Liver (tissue), 9 donors: ENCODE data around the gene ANAPC16. TPM values are rescaled to one million over a fixed set of nuclear protein-coding genes. Genes with fewer than 3 reads are reported as not detected.
"Not testable (repeated sequence)": the region's sequence is repeated elsewhere in the genome, so short reads cannot be mapped to it uniquely, and the experiment has no call there.

Experiments
- DNase-seq: peaks from one replicate; pipeline ENCODE4 v3.0.0-alpha.2; 2017; ENCODE audit warnings: low spot score
- H3K27ac ChIP-seq, 2 donors: one replicate each; pipeline ENCODE4 v1.7.0; 2013; ENCODE audit warnings: inconsistent platforms in 2 of 2, low read length in 2 of 2, control low read depth in 1 of 2, low read depth in 1 of 2, mild to moderate bottlenecking in 1 of 2
- H3K27me3 ChIP-seq, 4 donors: one replicate each; pipeline versions ENCODE4 v1.6.1 to v1.7.0; 2013; ENCODE audit warnings: low read length in 3 of 4, inconsistent platforms in 1 of 4, mild to moderate bottlenecking in 1 of 4, moderate library complexity in 1 of 4; ENCODE audit not compliant: control insufficient read depth in 4 of 4, insufficient read depth in 4 of 4
- H3K36me3 ChIP-seq, 4 donors: one replicate each; pipeline versions ENCODE4 v1.6.1 to v1.7.0; 2013; ENCODE audit warnings: low read length in 3 of 4, mild to moderate bottlenecking in 3 of 4, low read depth in 1 of 4, moderate library complexity in 1 of 4; ENCODE audit not compliant: control insufficient read depth in 4 of 4, insufficient read depth in 3 of 4
- H3K4me1 ChIP-seq, 4 donors: one replicate each; pipeline versions ENCODE4 v1.6.1 to v1.7.0; 2013; ENCODE audit warnings: low read length in 3 of 4, mild to moderate bottlenecking in 3 of 4, moderate library complexity in 1 of 4; ENCODE audit not compliant: control insufficient read depth in 4 of 4, insufficient read depth in 4 of 4
- H3K4me3 ChIP-seq, 3 donors: one replicate each; pipeline versions ENCODE4 v1.6.1 to v1.7.0; 2013; ENCODE audit warnings: low read length in 3 of 3, control low read depth in 1 of 3, low read depth in 1 of 3, mild to moderate bottlenecking in 1 of 3
- H3K9ac ChIP-seq, 2 donors: one replicate each; pipeline ENCODE4 v1.7.0; 2013; ENCODE audit warnings: low read length in 2 of 2, mild to moderate bottlenecking in 2 of 2, moderate library complexity in 2 of 2, control low read depth in 1 of 2, low read depth in 1 of 2
- H3K9me3 ChIP-seq, 4 donors: one replicate each; pipeline versions ENCODE4 v1.6.1 to v1.7.0; 2013; ENCODE audit warnings: low read length in 3 of 4; ENCODE audit not compliant: control insufficient read depth in 4 of 4
- ATF3 ChIP-seq: IDR thresholded peaks from 2 replicates; pipeline ENCODE4 v1.6.1; 2016; ENCODE audit warnings: antibody characterized with exemption
- EGR1 ChIP-seq, 2 donors: IDR thresholded peaks; 2 replicates each; pipeline ENCODE4 v1.6.1; 2016 to 2018; ENCODE audit warnings: antibody characterized with exemption in 2 of 2, low read depth in 2 of 2
- FOXA1 ChIP-seq: IDR thresholded peaks from 2 replicates; pipeline ENCODE4 v1.6.1; 2016; ENCODE audit warnings: antibody characterized with exemption
- FOXA2 ChIP-seq: IDR thresholded peaks from 2 replicates; pipeline ENCODE4 v1.6.1; 2016; ENCODE audit warnings: antibody characterized with exemption
- GABPA ChIP-seq, 2 donors: IDR thresholded peaks in 1 of 2; conservative IDR thresholded peaks in 1 of 2; 2 replicates each; pipeline ENCODE4 v1.6.1; 2016; ENCODE audit warnings: antibody characterized with exemption in 2 of 2, mild to moderate bottlenecking in 1 of 2, moderate library complexity in 1 of 2
- HNF4A ChIP-seq, 2 donors: conservative IDR thresholded peaks; 2 replicates each; pipeline ENCODE4 v1.6.1; 2016; ENCODE audit warnings: antibody characterized with exemption in 2 of 2, mild to moderate bottlenecking in 2 of 2
- MAX ChIP-seq: IDR thresholded peaks from 2 replicates; pipeline ENCODE4 v1.6.1; 2016; ENCODE audit warnings: antibody characterized with exemption
- NR2F2 ChIP-seq: IDR thresholded peaks from 2 replicates; pipeline ENCODE4 v1.6.1; 2016; ENCODE audit warnings: antibody characterized with exemption
- REST ChIP-seq: IDR thresholded peaks from 2 replicates; pipeline ENCODE4 v1.6.1; 2016; ENCODE audit warnings: antibody characterized with exemption, mild to moderate bottlenecking
- RXRA ChIP-seq, 2 donors: IDR thresholded peaks; 2 replicates each; pipeline ENCODE4 v1.6.1; 2017 to 2018; ENCODE audit warnings: antibody characterized with exemption in 2 of 2, mild to moderate bottlenecking in 1 of 2
- SP1 ChIP-seq: IDR thresholded peaks from 2 replicates; pipeline ENCODE4 v1.6.1; 2018; ENCODE audit warnings: antibody characterized with exemption, mild to moderate bottlenecking
- TAF1 ChIP-seq: conservative IDR thresholded peaks from 2 replicates; pipeline ENCODE4 v1.6.1; 2016; ENCODE audit warnings: antibody characterized with exemption, mild to moderate bottlenecking
- YY1 ChIP-seq: IDR thresholded peaks from 2 replicates; pipeline ENCODE4 v1.6.1; 2016; ENCODE audit warnings: antibody characterized with exemption, mild to moderate bottlenecking
- ZBTB33 ChIP-seq: IDR thresholded peaks from 2 replicates; pipeline ENCODE4 v1.6.1; 2016; ENCODE audit warnings: antibody characterized with exemption
- WGBS: extraction: QIAGEN DNeasy Blood & Tissue Kit; methylation state at CpG from one replicate; pipeline ENCODE4 v1.1.7; 2013; 5-methylcytosine and 5-hydroxymethylcytosine counted together
- polyA plus RNA-seq, 2 donors: library from polyadenylated mRNA; stranded (reverse) in 1 of 2; unstranded in 1 of 2; fragments of 200-250 nt in 1 of 2; fragments of >200 nt in 1 of 2; fragmentation: Nextera tagmentation in 1 of 2; extraction: Ambion mirVana in 1 of 2; gene quantifications; one replicate each; pipeline versions ENCODE4 v1.2.1 to v1.2.3, GENCODE V29; 2013 to 2015
- total RNA-seq, 2 donors: library from RNA; depleted of rRNA; stranded (reverse); fragments of >200 nt; gene quantifications; one replicate each; pipeline ENCODE4 v1.2.3, GENCODE V29; 2014
- TF ChIP-seq, protein P1 (sequence below): fragments of 150-350 bp; IDR thresholded peaks from 2 replicates; pipeline ENCODE4 v1.5.1; 2017; ENCODE audit warnings: improper control_type of control experiment, low read depth, low read length; ENCODE audit not compliant: missing input control
- donor health status: healthy.
- donor health status: healthy.
- donor health status: healthy.
- donor health status: healthy.
- donor health status: healthy.

Gene ANAPC16
- total and polyA plus RNA-seq, 4 donors = 36.8 to 96.3 (median 55.6) TPM

DNA sequence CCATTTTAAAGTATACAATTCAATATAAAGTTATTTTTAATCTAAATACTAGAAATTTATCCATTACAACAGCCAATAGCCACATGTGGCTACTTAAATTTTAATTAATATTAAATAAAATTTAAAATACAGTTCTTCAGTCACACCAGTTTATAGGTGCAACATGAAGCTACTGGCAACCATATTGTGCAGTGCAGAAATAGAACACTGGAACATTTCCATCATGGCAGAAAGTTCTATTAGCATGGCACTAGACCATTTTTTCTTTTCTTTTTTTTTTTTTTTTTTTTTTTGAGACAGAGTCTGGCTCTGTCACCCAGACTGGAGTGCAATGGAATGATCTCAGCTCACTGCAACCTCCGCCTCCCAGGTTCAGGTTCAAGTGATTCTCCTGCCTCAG, 5.5 kb downstream of the ANAPC16 start:
- 95% methylated on average over 1 of the region's 1 CpG for WGBS
- no peak for DNase-seq
- no peaks in the 10 kb centered on the region for H3K9me3 ChIP-seq
- no peak overlapping the region for H3K27ac ChIP-seq
- no peak overlapping the region for H3K4me3 ChIP-seq
- peaks cover 0 to 23% (median 19%) of the 10 kb centered on the region in 4 donors for H3K4me1 ChIP-seq
- TF ChIP-seq TAF1 = no peak
- no peak for TF ChIP-seq EGR1 (IDR thresholded peaks at IDR 0.05; ENCODE audit: low read depth in 2 of 2)
- TF ChIP-seq FOXA1 = no peak
- TF ChIP-seq GABPA (IDR thresholded peaks at IDR 0.05 in 1 of 2, conservative IDR thresholded peaks at IDR 0.05 in 1 of 2) = no peak
- TF ChIP-seq ATF3 = no peak
- no peak for TF ChIP-seq YY1
- TF ChIP-seq SP1 = no peak
- TF ChIP-seq FOXA2 = no peak
- no peak for TF ChIP-seq MAX
- no peak for TF ChIP-seq NR2F2
- TF ChIP-seq, protein P1, sequence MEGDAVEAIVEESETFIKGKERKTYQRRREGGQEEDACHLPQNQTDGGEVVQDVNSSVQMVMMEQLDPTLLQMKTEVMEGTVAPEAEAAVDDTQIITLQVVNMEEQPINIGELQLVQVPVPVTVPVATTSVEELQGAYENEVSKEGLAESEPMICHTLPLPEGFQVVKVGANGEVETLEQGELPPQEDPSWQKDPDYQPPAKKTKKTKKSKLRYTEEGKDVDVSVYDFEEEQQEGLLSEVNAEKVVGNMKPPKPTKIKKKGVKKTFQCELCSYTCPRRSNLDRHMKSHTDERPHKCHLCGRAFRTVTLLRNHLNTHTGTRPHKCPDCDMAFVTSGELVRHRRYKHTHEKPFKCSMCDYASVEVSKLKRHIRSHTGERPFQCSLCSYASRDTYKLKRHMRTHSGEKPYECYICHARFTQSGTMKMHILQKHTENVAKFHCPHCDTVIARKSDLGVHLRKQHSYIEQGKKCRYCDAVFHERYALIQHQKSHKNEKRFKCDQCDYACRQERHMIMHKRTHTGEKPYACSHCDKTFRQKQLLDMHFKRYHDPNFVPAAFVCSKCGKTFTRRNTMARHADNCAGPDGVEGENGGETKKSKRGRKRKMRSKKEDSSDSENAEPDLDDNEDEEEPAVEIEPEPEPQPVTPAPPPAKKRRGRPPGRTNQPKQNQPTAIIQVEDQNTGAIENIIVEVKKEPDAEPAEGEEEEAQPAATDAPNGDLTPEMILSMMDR = no peak
- TF ChIP-seq ZBTB33 = no peak
- no peak for TF ChIP-seq HNF4A (conservative IDR thresholded peaks at IDR 0.05)
- no peak for TF ChIP-seq RXRA (IDR thresholded peaks at IDR 0.05)
- peaks cover 2 to 9% (median 3%) of the 10 kb centered on the region in 4 donors for H3K36me3 ChIP-seq
- no peak overlapping the region for H3K9ac ChIP-seq
- no peaks in the 10 kb centered on the region for H3K27me3 ChIP-seq

GRCh38 chr10:72223743-72224101, 7.9 kb downstream of the ANAPC16 start:
- Histone ChIP-seq H3K36me3 (peaks cover 2 to 11% (median 3%) of the 10 kb centered on the region in 4 donors), H3K9me3 (no peaks in the 10 kb centered on the region), H3K27me3 (no peaks in the 10 kb centered on the region), H3K4me1 (peaks cover 2 to 19% (median 13%) of the 10 kb centered on the region in 4 donors), H3K9ac (peak overlapping the region in 1 of 2 donors; percentile 4), H3K4me3 (no peak overlapping the region), H3K27ac (peak overlapping the region; percentile 33 to 64)
- no peak for DNase-seq
- no peak for TF ChIP-seq REST
- peak; percentile 13 for TF ChIP-seq YY1
- TF ChIP-seq TAF1 = no peak
- TF ChIP-seq ATF3 = no peak
- WGBS = 65% methylated on average over 1 of the region's 1 CpG

GRCh38 chr10:72224191-72224590, 8.4 kb downstream of the ANAPC16 start:
- WGBS = 96% methylated on average over 6 of the region's 6 CpGs
- H3K4me3 ChIP-seq = not testable (repeated sequence)
- peaks cover 2 to 23% (median 14%) of the 10 kb centered on the region in 4 donors for H3K4me1 ChIP-seq

More at GRCh38 chr10:72224191-72224590, 8.4 kb downstream of the ANAPC16 start:
- H3K9me3 ChIP-seq, H3K9ac ChIP-seq, DNase-seq, H3K27me3 ChIP-seq: not testable (repeated sequence)
- H3K36me3 ChIP-seq = peaks cover 2 to 11% (median 3%) of the 10 kb centered on the region in 4 donors
- H3K27ac ChIP-seq = peak overlapping the region; percentile 33 to 64
